Posterior vena cava (tissue), 2 donors: Measurements from ENCODE around the gene TRPM2. TPM values are rescaled to one million over a fixed set of nuclear protein-coding genes. Genes with fewer than 3 reads are reported as not detected.
"Not testable (repeated sequence)": the region's sequence is repeated elsewhere in the genome, so short reads cannot be mapped to it uniquely, and the experiment has no call there.

Experiments
- DNase-seq: peaks from one replicate; pipeline ENCODE4 v3.0.0-alpha.2; 2020; ENCODE audit warnings: low spot score
- intact Hi-C, 2 donors: fragments of 100-400 bp; cut with DNase I; formaldehyde crosslinking; loops; one replicate each; pipeline versions ENCODE4 v1.14.1 to v1.14.2; 2022 to 2023
- total RNA-seq, 2 donors: library from RNA; stranded (reverse); fragmentation: NEBNext Ultra II Directional; extraction: Animal tissue kit (Norgen Biotek cat#: 25700); gene quantifications; one replicate each; pipeline ENCODE4 v1.2.1, GENCODE V29; 2021
- donor health status: DM: yes; HTN: yes; CAD: no.
- donor health status: DM: yes; HTN: yes; CAD: no.

The TRPM2 gene
- total RNA-seq, 2 donors from 2014 or later = 7.7 to 11.3 TPM

GRCh38 chr21:44400791-44401385, 47.5 kb downstream of the TRPM2 start:
- DNase-seq = no peak
- intact Hi-C loops = loop anchor here in 1 of 2 donors (10.0 kb wide), 1 partner anchor 46 kb away; the partner anchor contains the start of gene TRPM2

DNA sequence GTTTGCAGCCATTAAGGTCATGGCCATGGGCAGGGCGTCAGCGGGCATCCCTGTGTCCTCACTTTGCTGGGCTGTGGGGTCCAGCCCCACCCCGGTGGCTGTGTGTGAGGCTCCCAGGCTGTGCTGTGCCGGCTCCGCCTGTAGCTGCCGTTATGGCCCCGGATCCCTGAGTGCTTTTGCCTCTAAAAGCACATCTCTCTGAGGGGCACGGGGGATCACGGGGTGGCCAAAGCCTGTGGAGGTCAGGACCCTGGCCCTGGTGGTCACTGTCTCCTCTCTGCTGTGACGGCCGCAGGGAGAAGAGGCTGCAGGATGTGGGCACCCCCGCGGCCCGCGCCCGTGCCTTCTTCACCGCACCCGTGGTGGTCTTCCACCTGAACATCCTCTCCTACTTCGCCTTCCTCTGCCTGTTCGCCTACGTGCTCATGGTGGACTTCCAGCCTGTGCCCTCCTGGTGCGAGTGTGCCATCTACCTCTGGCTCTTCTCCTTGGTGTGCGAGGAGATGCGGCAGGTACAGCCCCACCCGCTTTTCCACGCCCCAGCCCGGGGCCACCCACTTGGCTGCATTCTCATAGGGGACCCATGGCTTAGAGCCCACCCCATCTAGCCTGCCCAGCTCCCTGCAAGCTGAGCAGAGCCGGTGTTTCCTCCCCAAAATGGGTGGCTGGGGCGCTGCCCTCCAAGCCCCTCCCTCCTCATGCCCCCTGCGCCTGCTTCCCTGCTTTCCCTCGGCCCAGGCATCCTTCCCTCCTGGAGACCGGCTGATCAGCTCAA, 48.2 kb downstream of the TRPM2 start:
- intact Hi-C loops = loop anchor here in 1 of 2 donors (10.0 kb wide), 1 partner anchor 47 kb away; the partner anchor contains the start of gene TRPM2
- no peak for DNase-seq

DNA sequence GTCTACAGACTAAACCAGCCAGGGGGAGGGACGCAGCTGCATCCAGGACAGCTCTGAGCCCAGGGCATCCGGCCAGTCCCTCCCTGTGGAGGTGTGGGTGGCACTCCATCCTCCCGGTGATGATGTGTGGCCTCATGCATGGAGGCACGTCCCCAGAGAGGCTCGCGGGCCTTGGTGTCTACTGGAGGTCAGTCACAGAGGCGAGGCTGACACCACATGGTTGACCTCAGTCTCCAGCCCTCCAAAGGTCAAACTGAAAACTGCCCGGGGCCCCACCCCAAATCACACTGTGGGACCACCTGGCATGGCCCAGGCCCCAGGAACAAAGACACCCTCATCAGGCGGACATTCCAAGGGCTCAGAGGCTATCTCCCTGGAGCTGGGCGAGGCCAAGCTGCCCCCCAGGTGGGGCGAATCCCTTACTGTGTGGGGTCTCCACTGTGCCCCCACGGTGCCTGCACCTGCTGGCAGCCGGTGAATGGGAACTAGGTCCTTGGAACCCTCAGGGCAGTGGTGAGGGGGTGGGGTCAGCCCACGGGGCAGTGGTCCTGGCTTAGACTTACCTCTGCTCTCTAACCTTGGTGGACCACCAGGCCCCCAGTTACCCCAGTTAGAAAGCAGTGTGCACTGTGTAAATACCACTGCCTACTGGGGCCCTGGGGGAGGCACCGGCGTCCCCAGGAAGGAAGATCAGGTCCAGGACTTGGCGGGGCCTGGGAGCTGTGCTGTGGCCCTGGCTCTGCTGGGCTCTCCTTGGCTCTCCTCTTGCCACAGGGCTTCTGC, 49.1 kb downstream of the TRPM2 start:
- intact Hi-C loops = loop anchor here in 1 of 2 donors (10.0 kb wide), 1 partner anchor 48 kb away; the partner anchor contains the start of gene TRPM2
- DNase-seq = no peak

- DNase-seq = no peak
- intact Hi-C loops = loop anchor here in 1 of 2 donors (10.0 kb wide), 1 partner anchor 49 kb away; the partner anchor contains the start of gene TRPM2
These were observed 49.9 kb downstream of the TRPM2 start for GRCh38 chr21:44403106-44404020.

DNA sequence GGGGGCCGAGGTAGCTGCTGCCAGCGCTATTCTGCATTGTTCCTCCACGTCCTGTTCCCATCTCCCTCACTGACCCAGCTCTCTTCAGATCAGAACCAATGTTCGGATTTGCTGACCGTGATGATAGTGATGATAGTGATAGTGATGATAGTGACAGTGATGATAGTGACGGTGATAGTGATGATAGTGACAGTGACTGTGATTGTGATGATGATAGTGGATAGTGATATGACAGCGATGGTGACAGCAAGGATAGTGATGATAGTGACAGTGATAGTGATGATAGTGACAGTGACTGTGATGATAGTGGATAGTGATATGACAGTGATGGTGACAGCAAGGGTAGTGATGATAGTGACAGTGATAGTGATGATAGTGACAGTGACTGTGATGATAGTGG, 51.1 kb downstream of the TRPM2 start:
- DNase-seq = not testable (repeated sequence)
- intact Hi-C loops = loop anchor here in 1 of 2 donors (10.0 kb wide), 1 partner anchor 50 kb away; the partner anchor contains the start of gene TRPM2

GRCh38 chr21:44405091-44405947, 51.9 kb downstream of the TRPM2 start:
- intact Hi-C loops = loop anchor here in 1 of 2 donors (10.0 kb wide), 1 partner anchor 51 kb away; the partner anchor contains the start of gene TRPM2
- no peak for DNase-seq

DNA sequence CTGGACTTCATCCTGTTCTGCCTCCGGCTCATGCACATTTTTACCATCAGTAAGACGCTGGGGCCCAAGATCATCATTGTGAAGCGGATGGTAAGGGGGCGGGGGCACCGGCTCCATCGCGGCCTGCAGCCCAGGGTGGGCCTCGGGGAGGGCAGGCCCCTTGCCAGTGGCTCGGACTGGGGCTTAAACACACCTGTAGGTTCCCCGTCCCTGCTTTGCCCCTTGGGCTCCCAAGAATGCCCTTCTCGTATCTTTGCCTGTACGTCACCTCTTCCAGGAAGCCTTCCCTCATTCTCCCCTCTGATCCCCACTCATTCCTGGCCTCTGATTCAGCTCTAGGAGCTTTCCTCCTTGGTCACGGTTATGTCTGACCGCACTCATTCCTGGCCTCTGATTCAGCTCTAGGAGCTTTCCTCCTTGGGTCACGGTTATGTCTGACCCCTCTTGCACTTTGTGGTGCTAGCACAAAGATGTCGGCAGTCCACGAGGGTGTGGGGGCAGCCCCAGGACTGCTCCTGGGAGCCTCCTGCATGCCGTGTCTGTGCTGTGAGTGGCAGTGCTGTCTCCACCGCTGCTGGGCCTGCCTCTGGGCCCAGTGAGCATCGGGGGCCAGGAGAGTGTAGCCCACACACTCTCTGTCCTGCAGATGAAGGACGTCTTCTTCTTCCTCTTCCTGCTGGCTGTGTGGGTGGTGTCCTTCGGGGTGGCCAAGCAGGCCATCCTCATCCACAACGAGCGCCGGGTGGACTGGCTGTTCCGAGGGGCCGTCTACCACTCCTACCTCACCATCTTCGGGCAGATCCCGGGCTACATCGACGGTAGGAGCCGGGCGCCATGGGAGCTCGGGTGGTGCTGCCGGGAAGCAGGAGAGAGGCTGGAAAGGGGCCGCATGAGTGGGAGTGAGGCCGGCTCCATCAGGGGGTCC, 52.8 kb downstream of the TRPM2 start:
- intact Hi-C loops = loop anchor here in 1 of 2 donors (10.0 kb wide), 1 partner anchor 51 kb away; the partner anchor contains the start of gene TRPM2
- DNase-seq = no peak

DNA sequence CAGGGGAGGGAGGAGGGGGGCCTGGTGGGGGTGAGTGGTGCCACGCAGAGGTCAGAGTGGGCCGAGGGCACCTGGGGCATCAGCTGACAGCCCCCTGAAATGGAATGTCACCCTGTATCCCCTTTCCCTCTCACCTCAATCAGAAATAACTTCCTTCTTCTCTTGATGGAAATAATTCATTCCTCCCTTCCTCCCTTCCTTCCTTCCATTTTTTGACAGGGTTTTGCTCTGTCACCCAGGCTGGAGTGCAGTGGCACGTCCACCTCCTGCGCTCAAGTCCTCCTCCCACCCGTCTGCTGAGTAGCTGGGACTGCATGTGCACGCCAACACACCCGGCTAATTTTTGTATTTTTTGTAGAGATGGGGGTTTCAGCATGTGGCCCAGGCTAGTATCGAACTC, 53.5 kb downstream of the TRPM2 start:
- intact Hi-C loops = loop anchor here in 1 of 2 donors (10.0 kb wide), 1 partner anchor 52 kb away; the partner anchor contains the start of gene TRPM2
- DNase-seq = no peak

- DNase-seq = no peak
These were observed 54.1 kb downstream of the TRPM2 start for GRCh38 chr21:44407493-44407892.

GRCh38 chr21:44408226-44408625, 54.8 kb downstream of the TRPM2 start:
- DNase-seq = no peak
- intact Hi-C loops = loop anchor here in 1 of 2 donors (10.0 kb wide), 1 partner anchor 53 kb away; the partner anchor contains the start of gene TRPM2

More at GRCh38 chr21:44407493-44407892, 54.1 kb downstream of the TRPM2 start:
- intact Hi-C loops = loop anchor here in 1 of 2 donors (10.0 kb wide), 1 partner anchor 53 kb away; the partner anchor contains the start of gene TRPM2

DNA sequence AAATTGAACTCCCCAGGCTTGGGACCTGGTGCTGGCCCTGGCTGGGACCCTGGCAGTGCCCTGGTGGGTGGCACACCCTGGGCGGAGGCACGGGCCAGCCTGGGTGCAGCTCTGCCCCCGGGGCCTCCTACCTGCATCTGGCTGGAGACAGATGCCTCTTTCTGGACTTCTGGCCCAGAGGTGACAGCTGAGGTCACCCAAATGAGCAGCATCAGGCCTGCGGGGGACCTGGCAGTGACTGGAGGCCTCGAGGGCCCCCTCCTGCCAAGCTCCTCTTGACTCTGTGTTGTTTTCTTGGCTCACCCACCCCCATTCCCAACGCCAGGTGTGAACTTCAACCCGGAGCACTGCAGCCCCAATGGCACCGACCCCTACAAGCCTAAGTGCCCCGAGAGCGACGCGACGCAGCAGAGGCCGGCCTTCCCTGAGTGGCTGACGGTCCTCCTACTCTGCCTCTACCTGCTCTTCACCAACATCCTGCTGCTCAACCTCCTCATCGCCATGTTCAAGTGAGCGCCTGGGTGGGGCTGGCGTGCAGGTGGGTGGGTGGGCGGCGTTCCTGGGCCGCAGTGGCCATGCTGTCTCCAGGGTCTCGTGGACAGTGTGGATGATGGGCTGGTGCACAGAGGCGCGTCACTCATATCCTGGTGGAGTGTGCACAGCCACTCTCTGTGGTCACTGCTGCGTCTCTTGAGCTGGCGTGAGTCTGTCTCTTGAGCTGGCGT, 60.3 kb downstream of the TRPM2 start:
- intact Hi-C loops = no loop called here
- no peak for DNase-seq

DNA sequence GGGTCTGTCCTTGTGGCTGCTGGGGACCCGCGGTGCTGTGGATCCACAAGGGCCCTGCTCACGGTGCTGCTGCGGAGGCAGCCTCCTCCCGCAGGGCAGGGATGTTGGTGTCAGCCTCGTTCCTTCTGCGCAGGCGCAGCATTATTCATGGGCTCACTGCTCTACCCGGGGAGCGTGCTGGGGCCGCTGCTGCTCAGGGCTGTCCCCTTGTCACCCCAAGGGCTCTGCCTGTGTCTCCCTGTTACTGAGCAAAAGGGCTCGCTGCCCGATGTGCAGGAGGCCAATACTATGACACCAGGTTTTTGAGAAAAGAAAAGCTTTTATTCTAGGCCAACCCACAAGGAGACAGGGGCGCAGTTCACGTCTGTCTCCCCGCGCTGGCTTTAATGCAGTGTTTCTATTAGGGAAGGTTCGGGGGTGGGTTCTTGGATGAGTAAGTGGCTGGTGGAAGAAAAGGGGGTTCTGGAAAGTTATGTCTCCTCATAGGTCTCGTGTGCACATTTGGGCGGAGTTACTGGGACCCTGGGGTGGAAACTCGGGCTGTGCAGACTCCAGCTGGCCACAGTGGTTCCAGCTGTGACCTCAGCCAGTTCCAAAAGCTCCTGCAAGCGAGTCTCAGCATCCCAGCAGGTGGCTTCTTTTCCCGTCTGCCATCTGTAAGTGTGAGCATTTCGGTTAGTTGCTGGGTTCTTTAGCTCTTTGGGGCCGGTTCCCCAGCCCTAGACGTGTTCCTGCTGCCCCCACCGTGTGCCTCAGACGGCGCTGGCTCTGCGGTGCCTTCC, 61.1 kb downstream of the TRPM2 start:
- intact Hi-C loops = no loop called here
- DNase-seq = no peak

GRCh38 chr21:44415073-44416025, 61.9 kb downstream of the TRPM2 start:
- no peak for DNase-seq
- intact Hi-C loops = no loop called here

DNA sequence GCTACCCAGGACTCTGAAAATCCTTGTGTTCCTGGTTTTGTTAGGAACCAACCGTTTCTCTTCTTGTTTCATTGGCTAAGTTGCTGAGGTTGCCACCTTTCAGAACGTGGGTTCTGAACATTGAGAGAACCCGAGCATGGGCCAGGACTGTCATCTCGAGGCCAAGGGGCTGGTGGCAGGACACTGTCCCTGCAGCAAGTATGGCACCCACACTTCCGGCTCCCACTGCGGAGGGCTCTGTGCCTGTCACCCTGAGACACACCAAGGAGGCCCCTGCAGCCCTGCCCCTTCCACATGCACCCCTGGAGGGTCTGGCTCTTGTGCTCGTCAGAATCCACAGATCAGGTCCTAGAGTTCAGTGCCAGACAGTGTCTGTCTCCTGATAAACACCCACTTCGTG, 62.8 kb downstream of the TRPM2 start:
- intact Hi-C loops = no loop called here
- DNase-seq = no peak
